ENCODE measurements around the gene ARHGAP20.

The ARHGAP20 gene

DNA sequence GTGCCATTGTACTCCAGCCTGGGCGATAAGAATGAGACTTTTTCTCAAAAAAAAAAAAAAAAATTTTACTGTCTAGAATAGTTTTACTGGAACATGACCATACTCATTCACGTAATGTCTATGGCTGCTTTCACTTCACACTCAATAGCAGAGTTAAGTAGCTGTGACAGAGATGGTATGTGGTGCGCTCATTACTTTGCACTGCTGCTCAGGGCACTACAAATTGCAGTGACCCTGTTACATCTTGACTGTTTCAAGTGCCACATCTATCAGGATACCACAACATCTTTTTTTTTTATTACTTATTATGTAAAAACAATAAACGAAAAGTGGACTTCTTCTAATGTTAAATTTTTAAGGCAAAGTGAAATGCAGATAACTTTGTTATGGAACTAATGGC is 110.3 kb downstream of the ARHGAP20 start:
- DNase-seq (ENCODE audit: low read depth), result no peak

- no peak for DNase-seq (ENCODE audit: low read depth)
Observed at GRCh38 chr11:110600322-110600721, 111.9 kb downstream of the ARHGAP20 start.

GRCh38 chr11:110599207-110599606 is 113.0 kb downstream of the ARHGAP20 start:
- DNase-seq (ENCODE audit: low read depth), result no peak

GRCh38 chr11:110598725-110599124 is 113.5 kb downstream of the ARHGAP20 start:
- no peak for DNase-seq (ENCODE audit: low read depth)

DNA sequence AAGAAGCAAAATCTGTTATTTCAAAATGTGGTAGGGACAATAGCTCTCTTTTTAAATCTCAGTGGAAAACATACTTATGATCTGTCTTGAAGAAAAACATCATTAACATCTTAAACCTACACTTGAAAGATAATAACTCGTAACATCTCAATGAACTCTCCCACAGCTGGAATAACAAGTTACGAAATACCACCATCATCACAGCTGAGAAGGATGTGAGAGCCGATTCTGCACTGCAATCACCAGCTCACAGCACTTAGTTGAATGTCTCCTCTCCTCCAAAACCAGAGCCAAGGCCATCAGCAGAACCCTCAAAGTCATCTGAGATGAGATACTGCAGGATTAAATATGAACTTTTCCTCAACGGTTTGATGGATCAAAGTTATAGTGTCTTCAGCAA is 124.3 kb downstream of the ARHGAP20 start:
- no peak for DNase-seq (ENCODE audit: low read depth)

GRCh38 chr11:110587129-110587528 is 125.1 kb downstream of the ARHGAP20 start:
- no peak for DNase-seq (ENCODE audit: low read depth)

DNA sequence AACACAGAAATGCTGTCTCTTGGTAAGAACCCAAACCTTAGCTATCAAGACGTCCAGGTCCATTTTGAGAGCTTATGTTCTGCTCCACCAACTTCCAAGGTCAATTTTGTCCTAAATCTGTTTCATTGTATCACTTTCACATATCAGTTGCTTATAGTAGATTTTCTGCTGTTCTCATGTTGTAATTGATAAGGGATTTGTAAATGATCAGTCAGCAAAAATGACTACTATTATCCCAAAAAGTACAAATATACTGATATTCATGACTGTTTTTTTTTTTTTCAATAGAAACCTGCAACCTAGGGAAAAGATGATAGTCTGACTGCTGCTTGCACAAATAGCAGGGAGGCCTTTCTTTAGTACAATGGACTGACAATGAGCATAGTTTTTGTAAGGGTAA is 128.1 kb downstream of the ARHGAP20 start:
- no peak for DNase-seq (ENCODE audit: low read depth)

- DNase-seq (ENCODE audit: low read depth), result no peak
Observed at GRCh38 chr11:110582728-110583432, 129.4 kb downstream of the ARHGAP20 start.

DNA sequence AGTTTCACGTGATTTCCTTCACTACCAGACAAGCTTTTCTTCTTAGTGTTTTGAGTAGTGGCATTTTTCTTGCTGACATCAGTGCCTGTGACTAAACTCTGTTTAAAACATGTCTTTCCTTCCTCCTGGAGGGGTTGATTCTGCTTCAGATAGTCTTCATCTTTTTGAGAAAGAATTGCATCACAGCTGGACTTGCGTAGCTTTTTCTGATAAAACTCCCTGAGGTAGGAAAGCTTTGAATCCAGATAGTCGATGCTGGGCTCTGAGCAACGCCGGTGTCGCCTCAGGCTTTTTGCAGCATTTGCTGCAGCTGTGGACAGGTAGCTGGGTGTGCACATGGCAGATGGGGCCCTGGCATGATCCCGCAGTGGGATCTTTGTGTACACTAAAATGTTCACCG is 131.7 kb downstream of the ARHGAP20 start:
- no peak for DNase-seq (ENCODE audit: low read depth)

GRCh38 chr11:110573411-110573810 is 138.8 kb downstream of the ARHGAP20 start:
- DNase-seq (ENCODE audit: low read depth), result no peak

GRCh38 chr11:110571081-110571720 is 141.0 kb downstream of the ARHGAP20 start:
- no peak for DNase-seq (ENCODE audit: low read depth)

DNA sequence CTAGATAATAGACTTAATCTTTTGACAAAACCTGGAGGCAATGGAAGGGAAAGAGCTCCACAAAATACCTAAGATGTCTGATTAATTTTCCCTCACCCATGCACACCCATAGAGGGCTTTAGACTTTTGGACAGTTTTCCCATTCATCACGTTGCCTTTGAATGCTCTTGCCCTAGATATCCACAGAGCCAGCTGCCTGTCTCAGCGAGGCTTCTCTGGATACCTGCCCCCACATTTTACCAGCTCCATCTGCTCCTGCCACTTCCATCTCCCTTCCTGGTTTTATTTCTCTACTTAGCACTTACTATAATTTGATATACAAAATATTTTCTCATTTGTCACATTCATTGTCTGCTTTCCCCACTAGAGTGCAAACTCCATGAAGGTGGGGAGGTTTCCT is 145.7 kb downstream of the ARHGAP20 start:
- DNase-seq (ENCODE audit: low read depth), result no peak

DNA sequence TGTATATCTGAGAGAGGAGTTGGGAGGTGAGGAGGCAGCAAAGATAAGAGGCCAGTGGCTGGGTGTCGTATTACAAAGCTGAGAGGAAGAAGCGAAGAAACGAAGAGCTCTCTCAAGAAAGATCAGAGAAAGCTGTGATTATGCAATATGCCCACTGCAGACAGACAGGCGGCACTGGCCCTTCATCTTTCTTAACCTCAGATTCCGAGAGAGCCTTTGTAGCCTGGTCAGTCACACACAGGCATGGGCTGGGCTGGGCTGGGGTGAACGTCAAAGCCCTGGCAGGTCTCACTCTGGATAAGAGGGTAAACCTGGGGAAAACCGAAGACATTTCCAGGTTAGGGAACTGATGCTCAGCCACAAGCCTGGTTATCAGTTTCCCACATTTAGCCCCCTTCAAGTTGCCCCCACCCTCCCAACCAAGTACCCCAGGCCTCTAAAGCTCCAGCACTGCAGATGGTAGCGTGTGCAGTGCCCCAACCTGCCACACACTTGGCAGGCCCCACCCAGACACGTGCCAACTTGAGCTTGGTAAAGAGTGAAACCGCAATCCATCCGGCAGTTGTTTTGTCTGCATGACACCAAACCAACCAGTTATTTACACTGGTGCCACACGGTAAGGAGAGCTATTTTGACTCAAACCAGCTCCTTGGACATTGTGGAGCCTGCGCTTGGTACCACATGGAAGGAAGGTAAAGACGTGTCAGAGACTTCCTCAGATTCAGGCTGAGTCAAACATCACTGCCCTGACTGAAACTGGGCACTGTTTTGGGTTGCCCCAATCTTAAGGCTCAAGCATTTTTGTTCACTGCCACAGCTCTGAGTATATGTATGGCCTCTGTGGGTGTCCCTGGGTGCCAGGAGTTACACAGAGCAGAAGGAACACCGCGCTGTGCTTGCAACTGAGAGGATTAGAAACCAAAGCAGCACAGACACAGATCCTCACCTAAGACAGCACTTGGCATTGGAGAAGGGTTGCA is 146.6 kb downstream of the ARHGAP20 start:
- no peak for DNase-seq (ENCODE audit: low read depth)

- DNase-seq (ENCODE audit: low read depth), result no peak
Observed at GRCh38 chr11:110564676-110565356, 147.4 kb downstream of the ARHGAP20 start.

- no peak for DNase-seq (ENCODE audit: low read depth)
Observed at GRCh38 chr11:110544779-110545178, 167.5 kb downstream of the ARHGAP20 start.

- DNase-seq (ENCODE audit: low read depth), result no peak
Observed at GRCh38 chr11:110538154-110538553, 174.1 kb downstream of the ARHGAP20 start.

DNA sequence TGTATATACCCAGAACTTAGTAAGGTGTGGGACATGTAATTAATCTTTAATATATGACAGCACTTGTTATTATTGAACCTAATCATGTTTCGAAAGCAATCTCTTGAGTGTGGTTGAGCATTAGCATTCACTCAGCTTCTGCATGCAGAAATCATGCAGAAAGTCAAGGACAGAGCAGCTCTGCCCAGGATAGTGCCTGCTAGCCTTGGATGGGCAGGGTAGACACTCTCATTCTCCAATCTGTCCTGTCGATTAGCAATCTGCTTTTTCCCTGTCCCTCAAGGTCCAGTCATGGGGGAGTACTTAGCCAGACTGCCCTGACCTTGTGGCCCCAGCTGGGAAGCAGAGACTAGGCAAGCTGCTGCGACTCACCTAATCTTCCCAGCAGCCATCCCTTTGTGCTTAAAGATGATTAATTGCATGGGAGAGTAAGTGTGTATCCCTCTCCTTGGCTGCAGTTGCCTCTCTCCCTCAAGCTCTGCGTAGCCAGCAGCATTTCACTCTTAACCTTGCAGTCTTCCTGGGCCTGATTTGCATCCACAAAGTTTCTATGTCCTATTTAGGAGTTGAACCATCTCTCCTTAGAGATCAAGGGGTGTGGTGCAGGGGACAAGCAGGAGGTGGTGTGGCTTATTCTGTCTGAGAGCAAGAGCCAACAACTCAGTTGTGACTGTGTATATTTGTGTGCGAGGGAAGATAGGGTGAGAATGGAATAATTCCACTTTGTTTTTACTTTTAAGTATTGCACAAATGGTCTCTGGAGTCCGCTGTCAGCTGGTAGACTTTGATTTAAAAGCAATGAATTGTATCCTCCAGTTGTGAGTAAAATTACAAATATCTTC is 181.1 kb downstream of the ARHGAP20 start:
- DNase-seq (ENCODE audit: low read depth), result no peak

- DNase-seq (ENCODE audit: low read depth), result peak; percentile 43
Observed at GRCh38 chr11:110529043-110529442, 183.2 kb downstream of the ARHGAP20 start.

DNA sequence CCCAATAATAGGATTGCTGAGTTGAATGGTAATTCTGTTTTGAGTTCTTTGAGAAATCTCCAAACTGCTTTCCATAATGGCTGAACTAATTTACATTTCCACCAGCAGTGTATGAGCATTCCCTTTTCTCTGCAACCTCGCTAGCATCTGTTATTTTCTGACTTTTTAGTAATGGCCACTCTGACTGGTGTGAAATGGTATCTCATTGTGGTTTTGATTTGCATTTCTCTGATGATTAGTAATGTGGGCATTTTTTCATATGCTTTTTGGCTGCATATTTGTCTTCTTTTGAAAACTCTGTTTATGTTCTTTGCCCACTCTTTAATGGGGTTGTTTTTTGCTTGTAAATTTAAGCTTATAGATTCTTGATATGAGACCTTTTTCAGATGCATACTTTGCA is 185.1 kb downstream of the ARHGAP20 start:
- DNase-seq (ENCODE audit: low read depth), result no peak
